Ectodermal cell (in vitro differentiated cells): ENCODE data around the gene CCDC149.

Source experiments
- H3K27ac ChIP-seq: 2 replicates; pipeline ENCODE4 v1.7.0; 2013; ENCODE audit warnings: mild to moderate bottlenecking, low read depth, low read length; ENCODE audit not compliant: insufficient read depth, poor library complexity, severe bottlenecking
- H3K27me3 ChIP-seq: 2 replicates; pipeline ENCODE4 v1.7.0; 2013; ENCODE audit warnings: mild to moderate bottlenecking, low read length; ENCODE audit not compliant: insufficient read depth, control insufficient read depth, poor library complexity, severe bottlenecking
- H3K36me3 ChIP-seq: one replicate; pipeline ENCODE4 v1.7.0; 2013; ENCODE audit warnings: low read length; ENCODE audit not compliant: control insufficient read depth, insufficient read depth
- H3K4me1 ChIP-seq: one replicate; pipeline ENCODE4 v1.7.0; 2013; ENCODE audit warnings: low read length; ENCODE audit not compliant: control insufficient read depth, insufficient read depth
- H3K4me3 ChIP-seq: 2 replicates; pipeline ENCODE4 v1.7.0; 2013; ENCODE audit warnings: low read depth, low read length, control low read depth; ENCODE audit not compliant: insufficient read depth
- H3K9me3 ChIP-seq: 2 replicates; pipeline ENCODE4 v1.7.0; 2013; ENCODE audit warnings: mild to moderate bottlenecking, low read length, moderate library complexity; ENCODE audit not compliant: control insufficient read depth
- WGBS, 2 experiments: methylation state at CpG; one replicate each; pipeline ENCODE4 v1.1.7; 2013; ENCODE audit warnings: missing lambda C conversion rate in 2 of 2; 5-methylcytosine and 5-hydroxymethylcytosine counted together

The CCDC149 gene

DNA sequence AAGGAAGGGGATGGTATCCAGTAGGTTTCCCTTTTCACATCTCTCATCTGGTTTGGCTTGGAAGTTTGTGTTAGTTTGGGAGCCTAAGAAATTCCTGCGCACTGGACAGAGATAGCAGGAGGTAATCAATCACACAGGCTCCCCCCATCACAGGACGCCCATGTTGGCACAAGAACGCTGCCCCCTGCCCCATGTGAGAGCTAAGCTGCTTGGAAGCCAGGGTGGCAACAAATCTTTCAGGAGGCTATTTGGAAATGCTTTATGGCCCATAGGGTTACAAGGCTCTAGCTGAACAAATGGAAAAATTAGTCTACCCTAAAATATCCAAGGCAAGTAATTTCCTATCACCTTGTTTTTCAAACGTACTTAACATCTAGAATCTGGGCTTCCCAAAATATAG, 63.5 kb downstream of the CCDC149 start:
- H3K4me1 ChIP-seq = no peaks in the 10 kb centered on the region
- no peaks in the 10 kb centered on the region for H3K36me3 ChIP-seq
- no peaks in the 10 kb centered on the region for H3K9me3 ChIP-seq
- H3K4me3 ChIP-seq = no peak overlapping the region
- WGBS, 2 experiments = 91 to 92% methylated on average over 4 of the region's 4 CpGs
- H3K27me3 ChIP-seq = no peaks in the 10 kb centered on the region
- H3K27ac ChIP-seq = no peak overlapping the region

DNA sequence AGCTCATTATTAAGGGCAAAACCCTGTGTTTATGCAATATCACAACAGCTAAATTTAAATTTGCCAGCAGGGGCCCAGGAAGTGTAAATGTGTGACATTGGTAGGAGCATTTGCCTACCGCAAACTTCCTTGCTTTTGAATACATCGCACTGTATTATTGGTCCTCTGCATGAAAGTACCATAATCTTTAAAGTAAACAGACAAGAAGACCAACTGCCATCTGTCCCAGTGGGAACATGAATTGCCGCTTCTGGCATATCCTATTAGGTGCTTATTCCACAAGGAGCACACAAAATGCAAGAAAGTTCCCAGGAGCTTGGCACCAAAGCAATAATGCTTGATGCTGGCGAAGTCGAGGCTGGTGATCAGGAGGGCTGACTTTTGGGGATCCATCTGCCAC, 66.1 kb downstream of the CCDC149 start:
- Histone ChIP-seq H3K36me3 (no peaks in the 10 kb centered on the region), H3K27ac (no peak overlapping the region), H3K4me3 (no peak overlapping the region), H3K27me3 (no peaks in the 10 kb centered on the region), H3K4me1 (no peaks in the 10 kb centered on the region), H3K9me3 (no peaks in the 10 kb centered on the region)
- WGBS, 2 experiments = 89 to 92% methylated on average over 5 of the region's 5 CpGs

DNA sequence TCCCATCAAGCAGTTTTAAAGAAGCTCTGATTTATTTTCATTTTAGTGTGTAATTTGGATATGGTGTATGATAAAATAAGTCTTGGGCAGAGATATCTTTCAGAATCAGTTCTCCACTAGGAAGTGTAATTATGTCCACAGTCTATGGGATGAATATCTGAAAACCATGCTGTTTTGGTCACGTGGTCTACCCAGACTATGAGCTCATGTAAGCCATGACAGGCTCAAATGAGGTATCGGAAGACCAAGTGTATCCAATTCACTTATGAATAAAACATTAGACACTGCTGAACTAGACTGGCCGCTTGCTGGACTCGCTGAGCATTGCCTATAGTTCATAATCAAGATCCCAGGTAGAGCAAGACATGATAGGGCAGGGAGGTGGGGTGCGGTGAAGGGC, 66.9 kb downstream of the CCDC149 start:
- Histone ChIP-seq H3K4me3 (no peak overlapping the region), H3K9me3 (no peaks in the 10 kb centered on the region), H3K27ac (no peak overlapping the region), H3K27me3 (no peaks in the 10 kb centered on the region), H3K4me1 (no peaks in the 10 kb centered on the region), H3K36me3 (no peaks in the 10 kb centered on the region)
- 95 to 97% methylated on average over 5 of the region's 5 CpGs for WGBS, 2 experiments

GRCh38 chr4:24845132-24845531, 67.7 kb downstream of the CCDC149 start:
- Histone ChIP-seq H3K9me3 (no peaks in the 10 kb centered on the region), H3K27me3 (no peaks in the 10 kb centered on the region), H3K4me1 (no peaks in the 10 kb centered on the region), H3K27ac (no peak overlapping the region), H3K4me3 (no peak overlapping the region), H3K36me3 (no peaks in the 10 kb centered on the region)
- 93 to 94% methylated on average over 8 of the region's 8 CpGs for WGBS, 2 experiments

GRCh38 chr4:24843096-24843495, 69.7 kb downstream of the CCDC149 start:
- Histone ChIP-seq H3K4me3 (no peak overlapping the region), H3K27ac (no peak overlapping the region), H3K9me3 (no peaks in the 10 kb centered on the region), H3K4me1 (no peaks in the 10 kb centered on the region), H3K27me3 (no peaks in the 10 kb centered on the region), H3K36me3 (no peaks in the 10 kb centered on the region)
- 72 to 74% methylated on average over 3 of the region's 3 CpGs for WGBS, 2 experiments

- Histone ChIP-seq H3K36me3 (no peaks in the 10 kb centered on the region), H3K9me3 (no peaks in the 10 kb centered on the region), H3K4me1 (no peaks in the 10 kb centered on the region), H3K4me3 (no peak overlapping the region), H3K27ac (no peak overlapping the region), H3K27me3 (no peaks in the 10 kb centered on the region)
- WGBS, 2 experiments = 91 to 95% methylated on average over 9 of the region's 9 CpGs
These were observed 70.5 kb downstream of the CCDC149 start for GRCh38 chr4:24842356-24842755.

- no peak overlapping the region for H3K27ac ChIP-seq
- no peaks in the 10 kb centered on the region for H3K4me1 ChIP-seq
- H3K36me3 ChIP-seq = no peaks in the 10 kb centered on the region
- WGBS, 2 experiments = 88 to 91% methylated on average over 3 of the region's 3 CpGs
- H3K9me3 ChIP-seq = no peaks in the 10 kb centered on the region
- H3K27me3 ChIP-seq = no peaks in the 10 kb centered on the region
- no peak overlapping the region for H3K4me3 ChIP-seq
These were observed 71.9 kb downstream of the CCDC149 start for GRCh38 chr4:24840826-24841543.

GRCh38 chr4:24840362-24840761, 72.5 kb downstream of the CCDC149 start:
- Histone ChIP-seq H3K36me3 (no peaks in the 10 kb centered on the region), H3K27ac (no peak overlapping the region), H3K4me3 (no peak overlapping the region), H3K4me1 (no peaks in the 10 kb centered on the region), H3K9me3 (no peaks in the 10 kb centered on the region), H3K27me3 (no peaks in the 10 kb centered on the region)
- 93 to 94% methylated on average over 5 of the region's 5 CpGs for WGBS, 2 experiments

DNA sequence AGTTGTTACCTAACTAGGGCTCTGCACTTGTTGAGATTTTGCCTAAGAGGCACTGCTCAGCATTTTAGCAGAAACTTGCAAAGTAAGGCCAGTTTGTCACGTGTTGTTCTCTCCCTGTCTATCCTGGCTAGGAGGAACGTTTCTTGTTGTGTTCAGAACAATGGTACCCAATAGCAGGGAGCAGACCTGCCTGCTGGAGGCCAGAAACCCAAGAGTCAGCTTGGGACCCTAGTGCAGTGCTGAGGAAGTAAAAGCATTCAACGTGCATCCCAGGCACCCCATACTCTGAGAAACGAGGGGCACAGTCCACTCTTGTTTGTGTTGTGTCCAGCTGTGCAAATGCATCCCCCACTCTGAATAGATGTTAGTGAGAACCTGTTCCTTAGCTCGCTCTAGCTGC, 75.1 kb downstream of the CCDC149 start:
- WGBS, 2 experiments = 81 to 85% methylated on average over 5 of the region's 5 CpGs
- no peaks in the 10 kb centered on the region for H3K4me1 ChIP-seq
- H3K36me3 ChIP-seq = no peaks in the 10 kb centered on the region
- no peak overlapping the region for H3K4me3 ChIP-seq
- no peaks in the 10 kb centered on the region for H3K9me3 ChIP-seq
- H3K27me3 ChIP-seq = no peaks in the 10 kb centered on the region
- no peak overlapping the region for H3K27ac ChIP-seq

DNA sequence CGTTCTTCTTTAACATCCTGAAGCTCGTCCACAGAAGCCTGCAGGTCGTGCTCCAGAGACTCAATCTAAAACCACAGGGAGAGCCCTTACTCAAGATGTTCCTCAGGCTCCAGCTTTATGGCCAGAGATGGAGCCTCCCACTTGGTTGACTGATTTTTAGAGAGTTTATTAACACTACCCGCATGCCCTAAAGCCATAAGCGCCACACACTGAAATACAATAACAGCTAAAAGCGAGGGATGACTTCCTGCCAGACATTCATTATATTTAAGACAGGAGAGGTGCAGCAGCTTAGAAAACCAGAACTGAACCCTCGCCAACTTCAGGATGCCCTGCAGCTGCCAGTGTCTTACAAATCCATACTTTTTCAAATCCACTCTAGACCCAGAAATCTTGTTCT, 75.5 kb downstream of the CCDC149 start:
- Histone ChIP-seq H3K9me3 (no peaks in the 10 kb centered on the region), H3K27ac (no peak overlapping the region), H3K4me3 (no peak overlapping the region), H3K27me3 (no peaks in the 10 kb centered on the region), H3K36me3 (no peaks in the 10 kb centered on the region), H3K4me1 (no peaks in the 10 kb centered on the region)
- 91 to 95% methylated on average over 7 of the region's 7 CpGs for WGBS, 2 experiments
